K562 (cell line): ENCODE measurements around the gene FAM151A. TPM values are rescaled to one million over a fixed set of nuclear protein-coding genes. Genes with fewer than 3 reads are reported as not detected.
A peak's percentile ranks its signal among the peaks of the same experiment; 100 is the strongest.

Experiments
- CBFA2T2 ChIP-seq: fragments of 450-650 bp; conservative IDR thresholded peaks from 2 replicates; pipeline ENCODE4 v1.6.1; 2017; ENCODE audit warnings: mild to moderate bottlenecking
- ETV6 ChIP-seq, 3 experiments: fragments of 150-350 bp in 1 of 3; sonication (generic) in 1 of 3; formaldehyde crosslinking in 1 of 3; IDR thresholded peaks; 2 replicates each; pipeline versions ENCODE4 v1.6.1 to v1.8.0; 2014 to 2022; ENCODE audit warnings: borderline replicate concordance in 2 of 3, low read depth in 2 of 3, antibody characterized with exemption in 1 of 3, low read length in 1 of 3, mild to moderate bottlenecking in 1 of 3, missing genetic modification reagents in 1 of 3
- MAFF ChIP-seq: IDR thresholded peaks from 2 replicates; pipeline ENCODE4 v1.6.1; 2012; ENCODE audit warnings: low read length, improper control_type of control experiment
- MCM2 ChIP-seq: fragments of 450-650 bp; IDR thresholded peaks from 2 replicates; pipeline ENCODE4 v1.6.1; 2017; ENCODE audit warnings: low read depth, mild to moderate bottlenecking
- RCOR1 ChIP-seq, 2 experiments: IDR thresholded peaks; 2 replicates each; pipeline ENCODE4 v1.6.1; 2012; ENCODE audit warnings: low read depth in 2 of 2, low read length in 2 of 2, borderline replicate concordance in 1 of 2, improper control_type of control experiment in 1 of 2
- SP1 ChIP-seq: sonication (generic); formaldehyde crosslinking; IDR thresholded peaks from 2 replicates; pipeline ENCODE4 v1.8.1; 2022; ENCODE audit warnings: mild to moderate bottlenecking, missing genetic modification reagents
- TCF3 ChIP-seq: sonication (generic); formaldehyde crosslinking; IDR thresholded peaks from 2 replicates; pipeline ENCODE4 v1.4.0; 2020; ENCODE audit warnings: mild to moderate bottlenecking, missing genetic modification reagents
- ZNF3 ChIP-seq: fragments of 250-450 bp; sonication (Bioruptor Pico); IDR thresholded peaks from 2 replicates; pipeline ENCODE4 v1.5.0; 2021; ENCODE audit warnings: mild to moderate bottlenecking, moderate library complexity
- ZNF561 ChIP-seq: fragments of 450-650 bp; formaldehyde crosslinking; conservative IDR thresholded peaks from 2 replicates; pipeline ENCODE4 v1.4.0; 2020; ENCODE audit warnings: mild to moderate bottlenecking, moderate library complexity
- ZNF57 ChIP-seq: fragments of 450-650 bp; formaldehyde crosslinking; IDR thresholded peaks from 2 replicates; pipeline ENCODE4 v1.4.0; 2020; ENCODE audit warnings: mild to moderate bottlenecking, moderate library complexity
- ZNF75A ChIP-seq: fragments of 450-650 bp; formaldehyde crosslinking; IDR thresholded peaks from 2 replicates; pipeline ENCODE4 v1.4.0; 2020; ENCODE audit warnings: mild to moderate bottlenecking
- ZSCAN29 ChIP-seq: fragments of 450-650 bp; IDR thresholded peaks from 2 replicates; pipeline ENCODE4 v1.6.1; 2017
- polyA plus RNA-seq, 8 experiments: library from polyadenylated mRNA; depleted of rRNA in 4 of 8; stranded (reverse) in 5 of 8; unstranded in 3 of 8; fragments of >200 nt; fragmentation: Nextera tagmentation in 2 of 8; fragmentation: Illumina TruSeq in 1 of 8; extraction: Ambion mirVana in 2 of 8; extraction: Trizol in 1 of 8; gene quantifications; 2 replicates each; pipeline versions ENCODE4 v1.2.1 to v1.2.3, GENCODE V29; 2011 to 2014; ENCODE audit warnings: inconsistent platforms in 1 of 8, missing spikeins in 1 of 8
- total RNA-seq, 7 experiments: library from RNA; depleted of rRNA in 6 of 7; stranded (reverse); fragments of >200 nt in 6 of 7; fragmentation: Illumina TruSeq in 2 of 7; extraction: Trizol in 2 of 7; gene quantifications; 2 replicates each; pipeline versions ENCODE4 v1.2.1 to v1.2.3, GENCODE V29; 2011 to 2021; ENCODE audit warnings: low replicate concordance in 1 of 7
- TF ChIP-seq, protein P1 (sequence below): fragments of 450-650 bp; formaldehyde crosslinking; IDR thresholded peaks from 2 replicates; pipeline ENCODE4 v1.4.0; 2020; ENCODE audit warnings: mild to moderate bottlenecking, mixed read lengths
- TF ChIP-seq, protein P2 (sequence below): IDR thresholded peaks from 2 replicates; pipeline ENCODE4 v1.6.1; 2012; ENCODE audit warnings: low read depth, low read length, improper control_type of control experiment, borderline replicate concordance
- TF ChIP-seq, protein P3 (sequence below), 2 experiments: IDR thresholded peaks; 2 replicates each; pipeline ENCODE4 v1.6.1; 2012; ENCODE audit warnings: improper control_type of control experiment in 2 of 2, low read depth in 2 of 2, low read length in 2 of 2, borderline replicate concordance in 1 of 2
- TF ChIP-seq, protein P4 (sequence below): fragments of 450-650 bp; formaldehyde crosslinking; IDR thresholded peaks from 2 replicates; pipeline ENCODE4 v1.4.0; 2020; ENCODE audit warnings: mild to moderate bottlenecking, moderate library complexity
- TF ChIP-seq, protein P5 (sequence below), 2 experiments: fragments of 200-800 bp in 1 of 2; sonication (Bioruptor generic) in 1 of 2; sonication (generic) in 1 of 2; formaldehyde crosslinking in 1 of 2; IDR thresholded peaks in 1 of 2; conservative IDR thresholded peaks in 1 of 2; 2 replicates each; pipeline versions ENCODE4 v1.5.0 to v1.6.1; 2016 to 2020; ENCODE audit warnings: missing compliant biosample characterization in 1 of 2, missing genetic modification characterization in 1 of 2, missing genetic modification reagents in 1 of 2
- TF ChIP-seq, protein P6 (sequence below): sonication (generic); formaldehyde crosslinking; IDR thresholded peaks from 2 replicates; pipeline ENCODE4 v1.8.1; 2023; ENCODE audit warnings: mild to moderate bottlenecking, missing genetic modification reagents

The FAM151A gene
- total and polyA plus RNA-seq, 9 of the 15 experiments (the other 6 are each of a cell fraction or from before 2014, with no cell fraction given): not detected

DNA sequence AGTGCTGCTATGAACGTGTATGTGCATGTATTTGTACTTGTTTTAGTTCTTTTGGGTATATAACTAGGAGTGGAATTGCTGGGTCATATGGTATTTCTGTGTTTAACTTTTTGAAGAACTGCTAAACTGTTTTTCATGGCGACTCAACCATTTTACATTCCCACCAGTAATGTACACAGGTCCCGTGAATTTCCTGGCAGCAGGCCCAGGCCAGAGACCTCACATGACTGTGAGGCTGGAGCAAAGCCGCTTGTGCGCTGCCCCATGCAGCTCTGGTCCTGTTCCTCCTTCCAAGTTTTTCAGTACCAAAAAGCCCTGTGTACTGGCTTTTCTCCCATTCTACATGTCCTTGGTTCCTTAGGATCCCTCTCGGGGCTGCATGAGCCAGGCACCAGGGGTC lies 45.7 kb downstream of the FAM151A start (continued):
- TF ChIP-seq, protein P1, sequence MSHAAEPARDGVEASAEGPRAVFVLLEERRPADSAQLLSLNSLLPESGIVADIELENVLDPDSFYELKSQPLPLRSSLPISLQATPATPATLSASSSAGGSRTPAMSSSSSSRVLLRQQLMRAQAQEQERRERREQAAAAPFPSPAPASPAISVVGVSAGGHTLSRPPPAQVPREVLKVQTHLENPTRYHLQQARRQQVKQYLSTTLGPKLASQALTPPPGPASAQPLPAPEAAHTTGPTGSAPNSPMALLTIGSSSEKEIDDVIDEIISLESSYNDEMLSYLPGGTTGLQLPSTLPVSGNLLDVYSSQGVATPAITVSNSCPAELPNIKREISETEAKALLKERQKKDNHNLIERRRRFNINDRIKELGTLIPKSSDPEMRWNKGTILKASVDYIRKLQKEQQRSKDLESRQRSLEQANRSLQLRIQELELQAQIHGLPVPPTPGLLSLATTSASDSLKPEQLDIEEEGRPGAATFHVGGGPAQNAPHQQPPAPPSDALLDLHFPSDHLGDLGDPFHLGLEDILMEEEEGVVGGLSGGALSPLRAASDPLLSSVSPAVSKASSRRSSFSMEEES (CRISPR knock-in tag): peak; percentile 55; the same call in 1 of the 2 replicates
- TF ChIP-seq ZNF75A (CRISPR knock-in tag) (no peak), ZNF561 (CRISPR knock-in tag) (no peak), MCM2 (no peak), ETV6 (IDR thresholded peaks at IDR 0.05; ENCODE audit: borderline replicate concordance in 1 of 2, low read depth in 2 of 2, low read length in 1 of 2) (no peak), ETV6 (CRISPR knock-in tag; IDR thresholded peaks at IDR 0.05; ENCODE audit: borderline replicate concordance) (no peak), TCF3 (CRISPR knock-in tag) (no peak), ZSCAN29 (no peak), CBFA2T2 (no peak), ZNF57 (no peak), RCOR1 (IDR thresholded peaks at IDR 0.05; ENCODE audit: borderline replicate concordance in 1 of 2, low read depth in 2 of 2, low read length in 2 of 2) (no peak; a peak in 1 of 4 replicates), ZNF3 (CRISPR knock-in tag) (no peak), MAFF (no peak), SP1 (CRISPR knock-in tag) (no peak)
- TF ChIP-seq, protein P2, sequence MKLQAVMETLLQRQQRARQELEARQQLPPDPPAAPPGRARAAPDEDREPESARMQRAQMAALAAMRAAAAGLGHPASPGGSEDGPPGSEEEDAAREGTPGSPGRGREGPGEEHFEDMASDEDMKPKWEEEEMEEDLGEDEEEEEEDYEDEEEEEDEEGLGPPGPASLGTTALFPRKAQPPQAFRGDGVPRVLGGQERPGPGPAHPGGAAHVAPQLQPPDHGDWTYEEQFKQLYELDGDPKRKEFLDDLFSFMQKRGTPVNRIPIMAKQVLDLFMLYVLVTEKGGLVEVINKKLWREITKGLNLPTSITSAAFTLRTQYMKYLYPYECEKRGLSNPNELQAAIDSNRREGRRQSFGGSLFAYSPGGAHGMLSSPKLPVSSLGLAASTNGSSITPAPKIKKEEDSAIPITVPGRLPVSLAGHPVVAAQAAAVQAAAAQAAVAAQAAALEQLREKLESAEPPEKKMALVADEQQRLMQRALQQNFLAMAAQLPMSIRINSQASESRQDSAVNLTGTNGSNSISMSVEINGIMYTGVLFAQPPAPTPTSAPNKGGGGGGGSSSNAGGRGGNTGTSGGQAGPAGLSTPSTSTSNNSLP: no peak
- TF ChIP-seq, protein P3, sequence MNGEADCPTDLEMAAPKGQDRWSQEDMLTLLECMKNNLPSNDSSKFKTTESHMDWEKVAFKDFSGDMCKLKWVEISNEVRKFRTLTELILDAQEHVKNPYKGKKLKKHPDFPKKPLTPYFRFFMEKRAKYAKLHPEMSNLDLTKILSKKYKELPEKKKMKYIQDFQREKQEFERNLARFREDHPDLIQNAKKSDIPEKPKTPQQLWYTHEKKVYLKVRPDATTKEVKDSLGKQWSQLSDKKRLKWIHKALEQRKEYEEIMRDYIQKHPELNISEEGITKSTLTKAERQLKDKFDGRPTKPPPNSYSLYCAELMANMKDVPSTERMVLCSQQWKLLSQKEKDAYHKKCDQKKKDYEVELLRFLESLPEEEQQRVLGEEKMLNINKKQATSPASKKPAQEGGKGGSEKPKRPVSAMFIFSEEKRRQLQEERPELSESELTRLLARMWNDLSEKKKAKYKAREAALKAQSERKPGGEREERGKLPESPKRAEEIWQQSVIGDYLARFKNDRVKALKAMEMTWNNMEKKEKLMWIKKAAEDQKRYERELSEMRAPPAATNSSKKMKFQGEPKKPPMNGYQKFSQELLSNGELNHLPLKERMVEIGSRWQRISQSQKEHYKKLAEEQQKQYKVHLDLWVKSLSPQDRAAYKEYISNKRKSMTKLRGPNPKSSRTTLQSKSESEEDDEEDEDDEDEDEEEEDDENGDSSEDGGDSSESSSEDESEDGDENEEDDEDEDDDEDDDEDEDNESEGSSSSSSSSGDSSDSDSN (IDR thresholded peaks at IDR 0.05; ENCODE audit: borderline replicate concordance in 1 of 2, low read depth in 2 of 2, low read length in 2 of 2): no peak
- TF ChIP-seq, protein P4, sequence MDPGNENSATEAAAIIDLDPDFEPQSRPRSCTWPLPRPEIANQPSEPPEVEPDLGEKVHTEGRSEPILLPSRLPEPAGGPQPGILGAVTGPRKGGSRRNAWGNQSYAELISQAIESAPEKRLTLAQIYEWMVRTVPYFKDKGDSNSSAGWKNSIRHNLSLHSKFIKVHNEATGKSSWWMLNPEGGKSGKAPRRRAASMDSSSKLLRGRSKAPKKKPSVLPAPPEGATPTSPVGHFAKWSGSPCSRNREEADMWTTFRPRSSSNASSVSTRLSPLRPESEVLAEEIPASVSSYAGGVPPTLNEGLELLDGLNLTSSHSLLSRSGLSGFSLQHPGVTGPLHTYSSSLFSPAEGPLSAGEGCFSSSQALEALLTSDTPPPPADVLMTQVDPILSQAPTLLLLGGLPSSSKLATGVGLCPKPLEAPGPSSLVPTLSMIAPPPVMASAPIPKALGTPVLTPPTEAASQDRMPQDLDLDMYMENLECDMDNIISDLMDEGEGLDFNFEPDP (CRISPR knock-in tag): no peak
- TF ChIP-seq, protein P5, sequence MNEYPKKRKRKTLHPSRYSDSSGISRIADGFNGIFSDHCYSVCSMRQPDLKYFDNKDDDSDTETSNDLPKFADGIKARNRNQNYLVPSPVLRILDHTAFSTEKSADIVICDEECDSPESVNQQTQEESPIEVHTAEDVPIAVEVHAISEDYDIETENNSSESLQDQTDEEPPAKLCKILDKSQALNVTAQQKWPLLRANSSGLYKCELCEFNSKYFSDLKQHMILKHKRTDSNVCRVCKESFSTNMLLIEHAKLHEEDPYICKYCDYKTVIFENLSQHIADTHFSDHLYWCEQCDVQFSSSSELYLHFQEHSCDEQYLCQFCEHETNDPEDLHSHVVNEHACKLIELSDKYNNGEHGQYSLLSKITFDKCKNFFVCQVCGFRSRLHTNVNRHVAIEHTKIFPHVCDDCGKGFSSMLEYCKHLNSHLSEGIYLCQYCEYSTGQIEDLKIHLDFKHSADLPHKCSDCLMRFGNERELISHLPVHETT (CRISPR knock-in tag; conservative IDR thresholded peaks at IDR 0.05 in 1 of 2, IDR thresholded peaks at IDR 0.05 in 1 of 2): 0 out of 4 replicates have a peak, but pooled peaks of 1 of the 2 experiments have one; percentile 26
- TF ChIP-seq, protein P6, sequence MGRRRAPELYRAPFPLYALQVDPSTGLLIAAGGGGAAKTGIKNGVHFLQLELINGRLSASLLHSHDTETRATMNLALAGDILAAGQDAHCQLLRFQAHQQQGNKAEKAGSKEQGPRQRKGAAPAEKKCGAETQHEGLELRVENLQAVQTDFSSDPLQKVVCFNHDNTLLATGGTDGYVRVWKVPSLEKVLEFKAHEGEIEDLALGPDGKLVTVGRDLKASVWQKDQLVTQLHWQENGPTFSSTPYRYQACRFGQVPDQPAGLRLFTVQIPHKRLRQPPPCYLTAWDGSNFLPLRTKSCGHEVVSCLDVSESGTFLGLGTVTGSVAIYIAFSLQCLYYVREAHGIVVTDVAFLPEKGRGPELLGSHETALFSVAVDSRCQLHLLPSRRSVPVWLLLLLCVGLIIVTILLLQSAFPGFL (CRISPR knock-in tag): no peak
